NB4 (cell line): Measurements from ENCODE around the gene PRIM1.

Experiments
- CTCF ChIP-seq: IDR thresholded peaks from one replicate; pipeline ENCODE4 v1.5.1; 2012; ENCODE audit warnings: low read depth, low read length
- MYC ChIP-seq: IDR thresholded peaks from 2 replicates; pipeline ENCODE4 v1.6.1; 2011; ENCODE audit warnings: low read depth, low read length
- POLR2A ChIP-seq: IDR thresholded peaks from 2 replicates; pipeline ENCODE4 v1.6.1; 2011; ENCODE audit warnings: mild to moderate bottlenecking; ENCODE audit not compliant: insufficient read length; ENCODE audit errors: extremely low read depth

- TF ChIP-seq CTCF (no peak), POLR2A (peak; percentile 89), MYC (peak; percentile 99)
Observed at GRCh38 chr12:56688129-56688845, 63.8 kb downstream of the PRIM1 start, which contains the start of gene PTGES3.
